H1 (cell line): ENCODE measurements around the gene TRAPPC3. TPM values are rescaled to one million over a fixed set of nuclear protein-coding genes. Genes with fewer than 3 reads are reported as not detected.
A peak's percentile ranks its signal among the peaks of the same experiment; 100 is the strongest.

Source experiments
- CTCF ChIA-PET: fragments of 300-600 bp; sonication (Branson Sonifier 250); formaldehyde crosslinking; loops from one replicate; lab custom pipeline; 2021; ENCODE audit not compliant: partially characterized antibody; lab: Charles Lee
- POLR2A ChIA-PET: fragments of 300-600 bp; sonication (Branson Sonifier 250); formaldehyde crosslinking; loops from one replicate; lab custom pipeline; 2021; ENCODE audit warnings: inconsistent platforms; ENCODE audit not compliant: partially characterized antibody; lab: Charles Lee
- DNase-seq, 2 experiments: peaks; one replicate each; pipeline versions ENCODE4 v3.0.0 to v3.0.0-alpha.2; 2010 to 2022; ENCODE audit warnings: low spot score in 2 of 2, low read depth in 1 of 2, mixed read lengths in 1 of 2
- FAIRE-seq: peaks from 2 replicates; lab custom pipeline; 2011; peaks lifted over from hg19 to GRCh38; lab: Jason Lieb, UNC
- H2AFZ ChIP-seq: 2 replicates; pipeline ENCODE4 v1.8.1; 2012; ENCODE audit warnings: low read length, inconsistent platforms
- H2AK5ac ChIP-seq: 2 replicates; pipeline ENCODE4 v1.6.1; 2013; ENCODE audit warnings: low read depth, low read length
- H2BK120ac ChIP-seq: replicated peaks from 2 replicates; pipeline ENCODE3; 2013; ENCODE audit warnings: low read depth, low read length, inconsistent platforms
- H2BK12ac ChIP-seq: 2 replicates; pipeline ENCODE4 v1.6.1; 2013; ENCODE audit warnings: low read depth, low read length
- H2BK15ac ChIP-seq: 2 replicates; pipeline ENCODE4 v1.6.1; 2013; ENCODE audit warnings: low read length
- H2BK20ac ChIP-seq: 2 replicates; pipeline ENCODE4 v1.6.1; 2013; ENCODE audit warnings: low read length
- H2BK5ac ChIP-seq: 2 replicates; pipeline ENCODE4 v1.6.1; 2013; ENCODE audit warnings: low read depth, low read length
- H3K14ac ChIP-seq: 2 replicates; pipeline ENCODE4 v1.6.1; 2013; ENCODE audit warnings: inconsistent platforms; ENCODE audit not compliant: insufficient read length
- H3K18ac ChIP-seq: 2 replicates; pipeline ENCODE4 v1.6.1; 2013; ENCODE audit warnings: low read length; ENCODE audit errors: extremely low read depth
- H3K23ac ChIP-seq: 2 replicates; pipeline ENCODE4 v1.6.1; 2013; ENCODE audit warnings: inconsistent platforms; ENCODE audit not compliant: insufficient read length
- H3K23me2 ChIP-seq: 2 replicates; pipeline ENCODE4 v1.6.1; 2013; ENCODE audit warnings: low read depth, low read length
- H3K27ac ChIP-seq: 2 replicates; pipeline ENCODE4 v1.6.1; 2011; ENCODE audit warnings: low read depth, low read length, inconsistent platforms
- H3K27me3 ChIP-seq, 4 experiments: replicated peaks in 1 of 4; 1 replicate in 1 of 4; 2 replicates in 3 of 4; pipeline versions ENCODE4 v1.6.1 to v1.8.1; 2011 to 2013; ENCODE audit warnings: low read length in 3 of 4, mild to moderate bottlenecking in 3 of 4, inconsistent platforms in 2 of 4, mixed read lengths in 2 of 4, moderate library complexity in 1 of 4; ENCODE audit not compliant: control insufficient read depth in 3 of 4, insufficient read depth in 3 of 4; ENCODE audit errors: extremely low read depth in 1 of 4
- H3K36me3 ChIP-seq, 4 experiments: 2 replicates each; pipeline versions ENCODE4 v1.6.1 to v1.8.1; 2011 to 2013; ENCODE audit warnings: mild to moderate bottlenecking in 4 of 4, low read length in 3 of 4, moderate library complexity in 2 of 4, control low read depth in 1 of 4, inconsistent platforms in 1 of 4; ENCODE audit not compliant: insufficient read depth in 4 of 4, control insufficient read depth in 2 of 4
- H3K4ac ChIP-seq: replicated peaks from 2 replicates; pipeline ENCODE3; 2013; ENCODE audit warnings: low read length, low read depth, mixed read lengths, inconsistent platforms; ENCODE audit not compliant: insufficient read length
- H3K4me1 ChIP-seq, 4 experiments: replicated peaks in 1 of 4; 1 replicate in 1 of 4; 2 replicates in 3 of 4; pipeline versions ENCODE4 v1.6.1 to v1.8.1; 2011 to 2013; ENCODE audit warnings: low read length in 3 of 4, inconsistent platforms in 2 of 4, mixed read lengths in 1 of 4; ENCODE audit not compliant: insufficient read depth in 4 of 4, control insufficient read depth in 3 of 4
- H3K4me2 ChIP-seq, 2 experiments: 2 replicates each; pipeline versions ENCODE4 v1.6.1 to v1.8.1; 2011 to 2013; ENCODE audit warnings: low read depth in 2 of 2, low read length in 2 of 2, control low read depth in 1 of 2, inconsistent platforms in 1 of 2, mild to moderate bottlenecking in 1 of 2; ENCODE audit not compliant: insufficient read depth in 1 of 2
- H3K4me3 ChIP-seq, 4 experiments: fragments of 200-600, 300-600 bp in 1 of 4; sonication (generic), shearing (Covaris generic), sonication (Bioruptor Twin) in 1 of 4; 2 replicates each; pipeline versions ENCODE4 v1.5.1 to v1.8.1; 2011 to 2016; ENCODE audit warnings: low read length in 4 of 4, low read depth in 3 of 4, control low read depth in 2 of 4, inconsistent platforms in 2 of 4, mild to moderate bottlenecking in 2 of 4, mixed read lengths in 1 of 4, moderate library complexity in 1 of 4; ENCODE audit not compliant: insufficient read depth in 2 of 4; ENCODE audit errors: extremely low read depth in 1 of 4
- H3K56ac ChIP-seq: replicated peaks from 2 replicates; pipeline ENCODE3; 2013; ENCODE audit warnings: low read depth, mild to moderate bottlenecking, mixed read lengths, low read length, inconsistent platforms; ENCODE audit not compliant: insufficient read length
- H3K79me1 ChIP-seq: 2 replicates; pipeline ENCODE4 v1.6.1; 2013; ENCODE audit warnings: low read depth, low read length, control low read depth
- H3K79me2 ChIP-seq, 2 experiments: 2 replicates each; pipeline versions ENCODE4 v1.6.1 to v1.8.1; 2012 to 2013; ENCODE audit warnings: low read length in 2 of 2, mild to moderate bottlenecking in 2 of 2, inconsistent platforms in 1 of 2; ENCODE audit not compliant: insufficient read depth in 2 of 2, control insufficient read depth in 1 of 2
- H3K9ac ChIP-seq, 4 experiments: replicated peaks in 1 of 4; 1 replicate in 1 of 4; 2 replicates in 3 of 4; pipeline versions ENCODE4 v1.6.1 to v1.8.1; 2011 to 2013; ENCODE audit warnings: low read depth in 3 of 4, low read length in 3 of 4, control low read depth in 2 of 4, mild to moderate bottlenecking in 2 of 4, moderate library complexity in 2 of 4, inconsistent platforms in 1 of 4; ENCODE audit errors: extremely low read depth in 1 of 4
- H3K9me3 ChIP-seq, 2 experiments: 2 replicates each; pipeline versions ENCODE4 v1.6.1 to v1.8.1; 2012 to 2013; ENCODE audit warnings: mild to moderate bottlenecking in 2 of 2, moderate library complexity in 2 of 2, control low read depth in 1 of 2, inconsistent platforms in 1 of 2, low read depth in 1 of 2, low read length in 1 of 2, mixed read lengths in 1 of 2; ENCODE audit not compliant: insufficient read depth in 2 of 2
- H4K20me1 ChIP-seq, 2 experiments: replicated peaks in 1 of 2; 2 replicates each; pipeline versions ENCODE3 to v1.8.1; 2011 to 2013; ENCODE audit warnings: inconsistent platforms in 2 of 2, low read length in 2 of 2, mild to moderate bottlenecking in 1 of 2; ENCODE audit not compliant: insufficient read depth in 2 of 2, control insufficient read depth in 1 of 2
- H4K5ac ChIP-seq: 2 replicates; pipeline ENCODE4 v1.6.1; 2013; ENCODE audit warnings: low read length, low read depth, mixed read lengths, inconsistent platforms; ENCODE audit not compliant: insufficient read length
- H4K8ac ChIP-seq: 2 replicates; pipeline ENCODE4 v1.8.0; 2013; ENCODE audit warnings: mild to moderate bottlenecking, moderate library complexity, low read length, inconsistent platforms; ENCODE audit not compliant: insufficient read depth; ENCODE audit errors: extremely low read depth
- H4K91ac ChIP-seq: replicated peaks from 2 replicates; pipeline ENCODE3; 2013; ENCODE audit warnings: low read length, mixed read lengths, inconsistent platforms; ENCODE audit not compliant: insufficient read length
- JUN ChIP-seq: IDR thresholded peaks from 2 replicates; pipeline ENCODE4 v1.6.1; 2011; ENCODE audit warnings: low read depth, mild to moderate bottlenecking, improper control_type of control experiment, low read length
- RFX5 ChIP-seq: IDR thresholded peaks from 2 replicates; pipeline ENCODE4 v1.6.1; 2011; ENCODE audit warnings: low read depth, low read length, improper control_type of control experiment, borderline replicate concordance
- WGBS, 2 experiments: shearing (Covaris generic) in 1 of 2; methylation state at CpG; one replicate each; pipeline versions ENCODE4 v1.1.6 to v1.1.7; 2013 to 2015; ENCODE audit warnings: low lambda C conversion rate in 2 of 2, mixed read lengths in 2 of 2, inconsistent platforms in 1 of 2, low coverage in 1 of 2, missing lambda C conversion rate in 1 of 2; ENCODE audit not compliant: insufficient replicate concordance in 2 of 2, insufficient coverage in 1 of 2, insufficient read length in 1 of 2; ENCODE audit errors: extremely low coverage in 1 of 2, missing lambda C conversion rate in 1 of 2; 5-methylcytosine and 5-hydroxymethylcytosine counted together
- polyA plus RNA-seq, 7 experiments: library from polyadenylated mRNA; depleted of rRNA in 3 of 7; stranded (reverse) in 5 of 7; unstranded in 2 of 7; fragments of >200 nt in 5 of 7; fragments of 200-250 nt in 2 of 7; gene quantifications; 1 replicate in 5 of 7; 2 replicates in 1 of 7; 4 replicates in 1 of 7; pipeline versions ENCODE4 v1.2.1 to v1.2.3, GENCODE V29; 2011 to 2013; ENCODE audit warnings: missing spikeins in 2 of 7, mixed read lengths in 2 of 7
- total RNA-seq: library from RNA; stranded (reverse); fragmentation: NEBNext Ultra II Directional; extraction: Animal tissue kit (Norgen Biotek cat#: 25700); gene quantifications from 2 replicates; pipeline ENCODE4 v1.2.1, GENCODE V29; 2021

TRAPPC3 gene
- total and polyA plus RNA-seq, 2 of the 8 experiments (the other 6 are each of a cell fraction or from before 2014, with no cell fraction given) = 47.8 to 51.0 TPM

DNA sequence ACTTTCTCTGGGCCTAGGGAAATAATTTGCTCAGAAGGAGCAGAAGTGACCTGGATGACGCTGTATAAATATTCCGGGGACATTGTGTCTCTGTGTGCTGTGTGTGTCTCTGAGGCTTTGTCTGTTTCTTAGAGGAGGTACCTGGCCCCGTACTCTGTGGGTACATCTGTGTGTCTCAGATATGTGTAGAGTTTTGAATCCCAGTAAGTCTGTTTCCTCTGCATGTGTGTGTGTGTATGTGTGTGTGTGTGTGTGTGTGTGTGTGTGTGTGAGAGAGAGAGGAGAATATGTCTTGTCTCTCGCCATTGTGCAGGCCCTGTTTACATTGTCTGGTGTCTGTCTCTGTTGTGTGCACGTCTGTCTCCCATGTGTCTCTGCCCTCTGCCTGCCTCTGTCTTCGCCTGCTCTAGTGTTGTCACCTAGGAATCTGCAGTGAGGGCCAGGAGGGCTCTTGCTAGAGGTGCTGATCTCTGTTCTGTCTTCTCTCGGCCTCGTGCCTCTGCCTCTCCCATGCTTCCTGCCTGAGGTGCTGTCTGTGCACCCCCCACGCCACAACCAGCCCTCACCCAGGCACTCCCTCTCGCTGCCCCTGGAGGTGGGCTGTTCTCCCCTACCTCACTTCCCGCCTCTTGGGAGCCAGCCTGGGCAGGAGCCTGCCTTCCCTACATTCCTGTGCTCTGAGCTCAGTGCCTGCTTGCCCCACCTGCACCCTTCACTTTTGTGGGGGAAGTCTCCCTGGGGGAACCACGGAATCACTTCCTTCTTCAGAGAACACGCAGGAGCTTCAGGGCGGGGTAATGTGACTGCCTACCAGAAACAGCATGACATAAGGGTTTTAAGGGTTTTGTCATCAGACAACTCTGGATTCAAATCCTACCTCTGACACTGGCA is 12.6 kb upstream of the TRAPPC3 start:
- Histone ChIP-seq H3K4ac (no peak overlapping the region), H4K8ac (peak overlapping the region; percentile 4; the same call in 1 of the 2 replicates), H2BK15ac (peak overlapping the region; percentile 83), H2AFZ (no peak overlapping the region), H2BK120ac (peak overlapping the region; percentile 16), H3K36me3 (no peaks in the 10 kb centered on the region), H3K79me2 (peaks cover 0 to 50% of the 10 kb centered on the region in 2 experiments; a peak in 3 of 4 replicates), H2BK5ac (0 out of 2 replicates have a peak overlapping the region, but pooled peaks have one; percentile 84), H3K4me1 (peaks cover 0 to 22% (median 13%) of the 10 kb centered on the region in 4 experiments; a peak in 6 of 7 replicates), H3K4me2 (peak overlapping the region; percentile 62 to 76), H3K14ac (no peak overlapping the region), H3K9me3 (no peaks in the 10 kb centered on the region), H3K27me3 (no peaks in the 10 kb centered on the region), H3K79me1 (peaks cover 17% of the 10 kb centered on the region), H3K23ac (no peak overlapping the region), H3K18ac (peak overlapping the region; percentile 42; the same call in 1 of the 2 replicates), H3K23me2 (peaks cover 6% of the 10 kb centered on the region; the same call in 1 of the 2 replicates), H4K91ac (peak overlapping the region; percentile 52), H2AK5ac (peak overlapping the region; percentile 91; the same call in 1 of the 2 replicates), H3K56ac (no peak overlapping the region), H2BK12ac (peak overlapping the region; percentile 65), H3K9ac (peak overlapping the region in 2 of 4 experiments; percentile 70 to 78; a peak in 5 of 7 replicates), H3K4me3 (peak overlapping the region; percentile 29 to 60 (median 48); a peak in 7 of 8 replicates), H3K27ac (peak overlapping the region; percentile 89; the same call in 1 of the 2 replicates), H4K20me1 (peaks cover 0 to 17% of the 10 kb centered on the region in 2 experiments), H2BK20ac (peak overlapping the region; percentile 64; the same call in 1 of the 2 replicates), H4K5ac (no peak overlapping the region)
- DNase-seq (no peak), FAIRE-seq (no peak)
- TF ChIP-seq JUN (0 out of 2 replicates have a peak, but pooled peaks have one; percentile 26), RFX5 (no peak)
- 77% methylated on average over 14 of the region's 14 CpGs; no CpG with 5 or more reads in 1 of the 2 experiments for WGBS, 2 experiments
- POLR2A ChIA-PET = interaction anchor here (1.1 to 4.3 kb wide), 9 partner anchors 11 to 65 kb away, joined by 3 to 49 read pairs (median 12); partner anchors contain the start of genes THRAP3 and TRAPPC3
- CTCF ChIA-PET = interaction anchor here (0.6 to 17.6 kb wide), 19 partner anchors 9 to 186 kb away, joined by 3 to 233 read pairs (median 7); partner anchors contain the start of genes THRAP3 and TRAPPC3
